ENCODE measurements around the gene AIG1.

The AIG1 gene

DNA sequence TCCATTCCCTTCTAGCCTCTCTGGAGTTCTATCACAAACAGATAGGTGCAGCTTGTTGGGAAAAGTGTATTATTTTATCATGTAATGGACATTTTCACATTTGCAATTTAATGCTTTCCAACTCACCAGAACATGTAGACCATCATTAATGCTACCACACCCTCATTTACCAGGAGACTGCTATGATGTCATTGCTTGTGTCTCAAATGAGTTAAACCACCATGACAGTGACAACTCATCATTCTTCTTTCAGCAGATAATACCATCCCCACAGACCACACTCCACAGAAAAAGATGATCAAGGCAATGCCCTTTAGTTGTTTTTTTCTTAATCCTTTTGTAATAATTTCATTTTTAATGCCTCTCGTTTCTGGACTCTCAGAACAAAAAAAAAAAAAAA lies 168.7 kb downstream of the AIG1 start:
- no peak for DNase-seq (ENCODE audit: low read depth in 2 of 2)

- no peak for DNase-seq (ENCODE audit: low read depth in 2 of 2)
These were observed 172.2 kb downstream of the AIG1 start for GRCh38 chr6:143232849-143233248.

GRCh38 chr6:143233554-143234285 lies 173.0 kb downstream of the AIG1 start:
- DNase-seq (ENCODE audit: low read depth in 2 of 2), result no peak

DNA sequence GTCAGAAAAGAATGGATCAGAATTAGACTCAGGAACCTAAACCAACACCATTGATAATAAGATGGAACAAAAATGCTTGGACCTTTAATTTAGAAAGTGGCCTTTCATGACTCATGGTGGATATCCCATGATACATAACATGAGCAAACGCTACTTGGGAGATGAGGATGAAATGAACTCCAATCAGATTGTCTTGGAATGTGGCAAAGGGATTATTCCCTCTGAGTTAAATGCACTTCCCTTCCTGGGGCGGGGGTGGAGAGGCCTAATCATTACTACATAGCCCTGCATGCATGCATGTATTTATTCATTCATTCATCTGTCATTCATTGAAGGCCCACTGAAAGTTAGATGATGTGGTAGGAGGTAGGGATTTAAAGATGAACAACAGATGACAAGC lies 174.0 kb downstream of the AIG1 start:
- no peak for DNase-seq (ENCODE audit: low read depth in 2 of 2)

GRCh38 chr6:143236151-143236798 lies 175.6 kb downstream of the AIG1 start:
- no peak for DNase-seq (ENCODE audit: low read depth in 2 of 2)

GRCh38 chr6:143238306-143238705 lies 177.6 kb downstream of the AIG1 start:
- DNase-seq (ENCODE audit: low read depth in 2 of 2), result no peak

GRCh38 chr6:143241111-143241510 lies 180.4 kb downstream of the AIG1 start:
- no peak for DNase-seq (ENCODE audit: low read depth in 2 of 2)

GRCh38 chr6:143241911-143242310 lies 181.2 kb downstream of the AIG1 start:
- DNase-seq (ENCODE audit: low read depth in 2 of 2), result no peak

DNA sequence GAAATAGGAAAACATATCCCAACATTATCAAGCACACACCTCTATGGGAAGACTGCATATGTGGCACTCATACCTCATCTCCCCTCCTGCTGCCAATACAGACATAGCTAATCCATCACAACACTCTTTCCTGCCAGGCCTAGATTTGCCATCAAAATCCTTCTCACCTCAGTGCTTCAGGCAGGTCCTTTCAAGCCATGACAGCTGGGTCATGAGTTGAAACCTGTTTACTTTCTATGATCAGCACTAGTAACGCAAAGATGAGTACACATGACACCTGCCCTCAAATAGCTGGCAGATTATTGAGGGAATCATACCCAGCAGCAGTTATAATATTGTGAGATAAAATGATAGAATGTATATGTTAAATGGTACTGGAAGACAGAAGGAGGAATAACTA lies 183.1 kb downstream of the AIG1 start:
- DNase-seq (ENCODE audit: low read depth in 2 of 2), result no peak

DNA sequence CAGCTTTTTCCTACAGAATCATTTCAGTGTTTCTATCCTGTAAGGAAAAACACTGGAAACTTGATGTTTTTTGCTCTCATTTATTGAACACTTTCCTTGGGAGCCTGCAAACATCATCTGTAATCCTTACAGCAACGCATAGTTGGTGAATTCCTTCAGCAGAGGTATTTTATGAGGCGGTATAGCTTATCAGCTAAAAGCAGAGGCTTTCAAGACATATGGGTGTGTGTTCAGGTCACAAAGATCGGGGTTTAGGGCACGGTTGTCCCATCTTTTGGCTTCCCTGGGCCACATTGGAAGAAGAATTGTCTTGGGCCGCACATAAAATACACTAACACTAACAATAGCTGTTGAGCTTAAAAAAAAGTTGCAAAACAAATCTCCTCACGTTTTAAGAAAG lies 185.0 kb downstream of the AIG1 start:
- no peak for DNase-seq (ENCODE audit: low read depth in 2 of 2)

- DNase-seq (ENCODE audit: low read depth in 2 of 2), result peak; percentile 34 to 40
These were observed 185.6 kb downstream of the AIG1 start for GRCh38 chr6:143246166-143246775.

- DNase-seq (ENCODE audit: low read depth in 2 of 2), result no peak
These were observed 186.9 kb downstream of the AIG1 start for GRCh38 chr6:143247586-143247985.

DNA sequence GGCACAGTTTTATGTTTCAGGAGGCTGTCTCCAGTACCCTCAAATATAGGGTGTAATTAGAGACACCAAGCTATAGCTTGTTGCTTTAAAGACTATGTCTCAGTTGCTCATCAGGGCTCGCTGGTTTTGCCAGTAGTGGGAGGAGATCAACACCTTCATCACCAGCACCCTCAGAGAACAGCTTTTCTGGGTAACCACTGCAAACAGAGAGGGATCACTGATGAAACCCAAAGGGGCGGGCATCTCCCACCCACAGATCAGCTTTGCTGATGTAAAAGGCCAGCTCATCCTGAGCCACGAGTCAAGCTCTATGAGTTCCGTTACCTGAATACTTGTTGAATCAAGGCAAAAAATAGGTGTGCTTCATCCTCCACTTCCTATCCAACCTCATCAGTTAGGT lies 187.7 kb downstream of the AIG1 start:
- DNase-seq (ENCODE audit: low read depth in 2 of 2), result no peak

GRCh38 chr6:143251288-143251687 lies 190.6 kb downstream of the AIG1 start:
- no peak for DNase-seq (ENCODE audit: low read depth in 2 of 2)

DNA sequence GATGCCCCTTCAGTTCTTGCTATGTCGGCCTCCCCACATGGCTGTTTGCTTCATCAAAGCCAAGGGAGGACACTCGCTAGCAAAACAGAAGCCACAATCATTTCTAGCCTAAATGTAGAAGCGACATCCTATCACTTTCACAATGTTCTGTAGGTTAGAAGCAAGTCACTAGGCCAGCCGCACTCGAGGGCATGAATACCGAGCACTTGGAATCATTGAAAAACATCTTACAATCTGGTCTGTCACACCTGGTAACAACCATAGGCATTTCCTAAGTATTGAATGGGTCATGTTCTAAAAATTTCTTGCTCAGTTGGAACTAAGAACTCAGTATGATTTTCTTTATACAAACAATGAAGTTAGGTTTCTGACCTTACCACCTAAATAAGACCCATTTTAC lies 192.3 kb downstream of the AIG1 start:
- DNase-seq (ENCODE audit: low read depth in 2 of 2), result no peak

- no peak for DNase-seq (ENCODE audit: low read depth in 2 of 2)
These were observed 192.9 kb downstream of the AIG1 start for GRCh38 chr6:143253586-143253985.

DNA sequence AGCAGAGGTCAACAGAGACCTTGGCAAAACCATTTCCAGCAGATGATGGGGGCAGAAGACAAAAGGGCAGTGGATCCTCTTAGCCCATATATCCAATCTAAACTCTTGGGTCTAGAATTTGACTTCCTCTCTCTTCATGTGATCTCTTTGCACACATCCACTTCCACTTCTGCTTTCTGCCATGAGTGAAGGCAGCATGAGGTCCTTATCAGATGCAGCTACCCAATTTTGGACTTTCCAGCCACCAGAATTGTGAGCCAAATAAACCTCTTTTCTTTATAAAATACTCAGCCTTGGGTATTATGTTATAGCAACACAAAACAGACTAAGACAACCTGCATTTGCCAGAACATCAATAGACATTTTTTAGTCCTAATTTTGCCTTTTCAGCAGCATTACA lies 198.3 kb downstream of the AIG1 start:
- DNase-seq (ENCODE audit: low read depth in 2 of 2), result no peak

GRCh38 chr6:143260857-143261256 lies 200.2 kb downstream of the AIG1 start:
- peak; percentile 22 to 26 for DNase-seq (ENCODE audit: low read depth in 2 of 2)

GRCh38 chr6:143261899-143262436 lies 201.3 kb downstream of the AIG1 start:
- DNase-seq (ENCODE audit: low read depth in 2 of 2), result no peak

DNA sequence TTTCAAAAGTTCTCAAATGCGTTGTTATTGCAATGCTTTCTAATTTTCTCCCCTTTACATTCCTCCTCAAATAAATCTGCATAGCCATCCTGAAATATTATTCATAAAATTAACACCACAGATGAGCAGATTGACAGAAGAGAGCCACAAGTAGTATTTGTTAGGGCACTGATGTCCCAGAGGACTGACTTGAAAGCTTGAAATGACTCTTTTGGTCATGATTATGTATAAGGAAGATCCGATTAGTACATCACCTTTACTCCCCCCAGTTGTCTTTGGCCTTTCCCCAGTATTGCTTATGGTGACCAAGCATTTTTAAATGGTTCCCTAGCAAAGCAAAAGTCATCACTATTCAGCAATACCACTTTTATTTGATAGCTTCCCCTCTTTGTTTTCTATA lies 202.2 kb downstream of the AIG1 start:
- no peak for DNase-seq (ENCODE audit: low read depth in 2 of 2)

GRCh38 chr6:143264379-143264778 lies 203.7 kb downstream of the AIG1 start:
- no peak for DNase-seq (ENCODE audit: low read depth in 2 of 2)

DNA sequence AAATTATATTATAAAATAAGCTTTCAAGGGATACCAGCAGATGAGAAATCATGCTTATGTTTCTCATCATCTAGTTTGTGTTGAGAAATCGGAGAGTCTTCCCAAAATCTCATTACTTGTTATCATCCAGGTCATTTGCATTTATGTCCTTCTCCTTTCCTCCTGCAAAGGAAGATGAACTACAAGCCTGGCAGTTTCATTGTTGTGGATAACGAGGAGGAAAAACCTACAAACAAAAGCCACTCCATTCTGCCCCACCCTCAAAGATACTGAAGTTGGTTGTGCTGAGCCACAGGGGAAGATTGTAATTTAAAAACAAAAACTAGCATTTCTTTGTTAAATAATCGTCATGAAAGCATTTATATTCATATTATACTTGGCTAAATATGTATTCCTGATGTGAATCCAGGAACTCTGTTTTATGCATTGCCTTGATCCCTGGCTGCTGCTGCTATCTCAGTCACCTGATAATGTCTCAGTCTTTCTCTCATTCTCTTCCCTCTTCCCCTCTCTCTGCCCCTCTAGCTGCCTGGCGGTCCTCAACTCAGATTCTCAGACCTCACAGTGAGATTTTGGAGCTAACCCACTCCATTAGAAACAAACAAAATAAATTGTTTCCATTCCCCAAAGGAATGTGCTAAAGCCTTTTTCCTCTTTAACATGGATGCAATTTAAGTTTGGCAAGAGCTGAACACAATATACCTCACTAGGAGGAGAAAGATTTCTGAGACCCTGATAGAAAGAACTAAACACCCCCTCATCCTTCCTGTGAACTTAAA lies 204.5 kb downstream of the AIG1 start:
- DNase-seq (ENCODE audit: low read depth in 2 of 2), result no peak
